Measurements from ENCODE around the gene RNASEH2B.

Gene RNASEH2B

GRCh38 chr13:50909605-50910484 lies at the start of gene RNASEH2B:
Gene RNASEH2B (plus strand): TSS chr13:50909791. CDS start chr13:50910077, 286 bp downstream.
- peak; percentile 87 for DNase-seq (ENCODE audit: low read depth, low spot score)

- DNase-seq (ENCODE audit: low read depth, low spot score), result no peak
Observed at GRCh38 chr13:50864492-50864891, 45.1 kb upstream of the RNASEH2B start.

GRCh38 chr13:50866817-50867636 lies 42.6 kb upstream of the RNASEH2B start:
- DNase-seq (ENCODE audit: low read depth, low spot score), result peak; percentile 33

- no peak for DNase-seq (ENCODE audit: low read depth, low spot score)
Observed at GRCh38 chr13:50867637-50867945, 42.0 kb upstream of the RNASEH2B start.

- no peak for DNase-seq (ENCODE audit: low read depth, low spot score)
Observed at GRCh38 chr13:50871405-50871804, 38.2 kb upstream of the RNASEH2B start.

GRCh38 chr13:50873467-50873866 lies 36.1 kb upstream of the RNASEH2B start:
- DNase-seq (ENCODE audit: low read depth, low spot score), result no peak

- no peak for DNase-seq (ENCODE audit: low read depth, low spot score)
Observed at GRCh38 chr13:50873991-50874390, 35.6 kb upstream of the RNASEH2B start.

GRCh38 chr13:50882816-50883435 lies 26.7 kb upstream of the RNASEH2B start:
- DNase-seq (ENCODE audit: low read depth, low spot score), result no peak

- no peak for DNase-seq (ENCODE audit: low read depth, low spot score)
Observed at GRCh38 chr13:50883728-50884127, 25.9 kb upstream of the RNASEH2B start.

GRCh38 chr13:50884265-50884664 lies 25.3 kb upstream of the RNASEH2B start:
- no peak for DNase-seq (ENCODE audit: low read depth, low spot score)

GRCh38 chr13:50887151-50887550 lies 22.4 kb upstream of the RNASEH2B start:
- DNase-seq (ENCODE audit: low read depth, low spot score), result no peak

GRCh38 chr13:50888362-50888761 lies 21.2 kb upstream of the RNASEH2B start:
- DNase-seq (ENCODE audit: low read depth, low spot score), result no peak

- DNase-seq (ENCODE audit: low read depth, low spot score), result no peak
Observed at GRCh38 chr13:50889317-50889716, 20.3 kb upstream of the RNASEH2B start.

- DNase-seq (ENCODE audit: low read depth, low spot score), result no peak
Observed at GRCh38 chr13:50891206-50891605, 18.4 kb upstream of the RNASEH2B start.

GRCh38 chr13:50892210-50892944 lies 17.2 kb upstream of the RNASEH2B start:
- no peak for DNase-seq (ENCODE audit: low read depth, low spot score)

GRCh38 chr13:50893211-50893852 lies 16.3 kb upstream of the RNASEH2B start:
- peak; percentile 49 for DNase-seq (ENCODE audit: low read depth, low spot score)

GRCh38 chr13:50894012-50894411 lies 15.6 kb upstream of the RNASEH2B start:
- DNase-seq (ENCODE audit: low read depth, low spot score), result no peak

GRCh38 chr13:50894504-50894903 lies 15.1 kb upstream of the RNASEH2B start:
- no peak for DNase-seq (ENCODE audit: low read depth, low spot score)

GRCh38 chr13:50898338-50898737 lies 11.3 kb upstream of the RNASEH2B start:
- DNase-seq (ENCODE audit: low read depth, low spot score), result no peak

- DNase-seq (ENCODE audit: low read depth, low spot score), result no peak
Observed at GRCh38 chr13:50901701-50902100, 7.9 kb upstream of the RNASEH2B start.

GRCh38 chr13:50905256-50905655 lies 4.3 kb upstream of the RNASEH2B start:
- DNase-seq (ENCODE audit: low read depth, low spot score), result no peak

Data from astrocyte of the hippocampus (primary cell).